ENCODE measurements around the gene NAP1L4.

DNA sequence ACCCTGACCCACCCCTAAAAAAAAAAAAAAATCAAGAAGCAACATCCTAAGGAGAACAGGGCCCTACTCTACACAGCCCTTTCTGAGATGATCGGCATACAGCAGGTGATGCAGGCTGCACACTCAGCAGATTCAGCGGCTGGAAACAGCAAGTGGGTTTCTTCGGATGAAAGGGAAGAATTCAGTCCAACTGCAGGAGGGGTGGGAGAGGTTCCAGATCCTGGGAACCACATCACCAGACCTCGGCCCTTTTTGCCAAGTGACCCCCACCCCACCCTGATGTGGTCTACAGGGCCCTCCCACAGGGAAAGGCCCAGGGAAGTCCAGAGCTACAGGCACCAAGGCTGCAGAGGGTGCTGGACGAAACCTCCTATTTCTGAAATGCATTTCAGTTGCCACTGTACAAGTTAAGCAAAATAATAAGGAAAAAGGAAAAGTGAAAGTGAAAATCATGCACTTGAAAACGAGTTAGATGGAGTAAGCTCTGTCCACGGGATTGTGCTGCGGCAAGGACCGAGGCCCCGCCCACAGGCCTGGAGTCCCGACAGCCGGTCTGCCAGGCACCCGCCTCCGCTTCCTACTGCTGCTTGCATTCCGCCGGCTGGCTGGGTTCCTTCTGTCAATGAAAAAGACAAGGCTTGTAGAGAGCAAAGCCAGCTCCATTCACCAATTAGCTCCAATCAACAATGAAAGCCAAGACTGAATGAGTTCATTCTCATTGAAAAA is 46.9 kb downstream of the NAP1L4 start:
- TF ChIP-seq, protein P1, sequence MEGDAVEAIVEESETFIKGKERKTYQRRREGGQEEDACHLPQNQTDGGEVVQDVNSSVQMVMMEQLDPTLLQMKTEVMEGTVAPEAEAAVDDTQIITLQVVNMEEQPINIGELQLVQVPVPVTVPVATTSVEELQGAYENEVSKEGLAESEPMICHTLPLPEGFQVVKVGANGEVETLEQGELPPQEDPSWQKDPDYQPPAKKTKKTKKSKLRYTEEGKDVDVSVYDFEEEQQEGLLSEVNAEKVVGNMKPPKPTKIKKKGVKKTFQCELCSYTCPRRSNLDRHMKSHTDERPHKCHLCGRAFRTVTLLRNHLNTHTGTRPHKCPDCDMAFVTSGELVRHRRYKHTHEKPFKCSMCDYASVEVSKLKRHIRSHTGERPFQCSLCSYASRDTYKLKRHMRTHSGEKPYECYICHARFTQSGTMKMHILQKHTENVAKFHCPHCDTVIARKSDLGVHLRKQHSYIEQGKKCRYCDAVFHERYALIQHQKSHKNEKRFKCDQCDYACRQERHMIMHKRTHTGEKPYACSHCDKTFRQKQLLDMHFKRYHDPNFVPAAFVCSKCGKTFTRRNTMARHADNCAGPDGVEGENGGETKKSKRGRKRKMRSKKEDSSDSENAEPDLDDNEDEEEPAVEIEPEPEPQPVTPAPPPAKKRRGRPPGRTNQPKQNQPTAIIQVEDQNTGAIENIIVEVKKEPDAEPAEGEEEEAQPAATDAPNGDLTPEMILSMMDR (conservative IDR thresholded peaks at IDR 0.05; ENCODE audit: low read depth, low read length) = no peak
- TF ChIP-seq EZH2 (IDR thresholded peaks at IDR 0.05; ENCODE audit: borderline replicate concordance, low read depth, low read length, poor library complexity, severe bottlenecking) = no peak
